Panc1 (cell line): ENCODE measurements around the gene RPL26.

Source experiments
- POLR2AphosphoS5 ChIP-seq: IDR thresholded peaks from 2 replicates; pipeline ENCODE4 v1.6.1; 2012; ENCODE audit warnings: mild to moderate bottlenecking, low read depth, low read length, moderate library complexity
- SIN3A ChIP-seq: IDR thresholded peaks from 2 replicates; pipeline ENCODE4 v1.6.1; 2012; ENCODE audit warnings: low read depth, mild to moderate bottlenecking, low read length, moderate library complexity, borderline replicate concordance; ENCODE audit not compliant: insufficient read depth
- TF ChIP-seq, protein P1 (sequence below): fragments of 450-650 bp; IDR thresholded peaks from 2 replicates; pipeline ENCODE4 v1.5.1; 2017; ENCODE audit warnings: mild to moderate bottlenecking
- TF ChIP-seq, protein P2 (sequence below), 2 experiments: IDR thresholded peaks; 2 replicates each; pipeline ENCODE4 v1.6.1; 2011 to 2012; ENCODE audit warnings: low read depth in 2 of 2, control low read depth in 1 of 2, low read length in 1 of 2, mild to moderate bottlenecking in 1 of 2, moderate library complexity in 1 of 2; ENCODE audit not compliant: insufficient read depth in 1 of 2

GRCh38 chr17:8360260-8360659 lies 22.7 kb downstream of the RPL26 start:
- TF ChIP-seq, protein P1, sequence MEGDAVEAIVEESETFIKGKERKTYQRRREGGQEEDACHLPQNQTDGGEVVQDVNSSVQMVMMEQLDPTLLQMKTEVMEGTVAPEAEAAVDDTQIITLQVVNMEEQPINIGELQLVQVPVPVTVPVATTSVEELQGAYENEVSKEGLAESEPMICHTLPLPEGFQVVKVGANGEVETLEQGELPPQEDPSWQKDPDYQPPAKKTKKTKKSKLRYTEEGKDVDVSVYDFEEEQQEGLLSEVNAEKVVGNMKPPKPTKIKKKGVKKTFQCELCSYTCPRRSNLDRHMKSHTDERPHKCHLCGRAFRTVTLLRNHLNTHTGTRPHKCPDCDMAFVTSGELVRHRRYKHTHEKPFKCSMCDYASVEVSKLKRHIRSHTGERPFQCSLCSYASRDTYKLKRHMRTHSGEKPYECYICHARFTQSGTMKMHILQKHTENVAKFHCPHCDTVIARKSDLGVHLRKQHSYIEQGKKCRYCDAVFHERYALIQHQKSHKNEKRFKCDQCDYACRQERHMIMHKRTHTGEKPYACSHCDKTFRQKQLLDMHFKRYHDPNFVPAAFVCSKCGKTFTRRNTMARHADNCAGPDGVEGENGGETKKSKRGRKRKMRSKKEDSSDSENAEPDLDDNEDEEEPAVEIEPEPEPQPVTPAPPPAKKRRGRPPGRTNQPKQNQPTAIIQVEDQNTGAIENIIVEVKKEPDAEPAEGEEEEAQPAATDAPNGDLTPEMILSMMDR = no peak
- TF ChIP-seq, protein P2, sequence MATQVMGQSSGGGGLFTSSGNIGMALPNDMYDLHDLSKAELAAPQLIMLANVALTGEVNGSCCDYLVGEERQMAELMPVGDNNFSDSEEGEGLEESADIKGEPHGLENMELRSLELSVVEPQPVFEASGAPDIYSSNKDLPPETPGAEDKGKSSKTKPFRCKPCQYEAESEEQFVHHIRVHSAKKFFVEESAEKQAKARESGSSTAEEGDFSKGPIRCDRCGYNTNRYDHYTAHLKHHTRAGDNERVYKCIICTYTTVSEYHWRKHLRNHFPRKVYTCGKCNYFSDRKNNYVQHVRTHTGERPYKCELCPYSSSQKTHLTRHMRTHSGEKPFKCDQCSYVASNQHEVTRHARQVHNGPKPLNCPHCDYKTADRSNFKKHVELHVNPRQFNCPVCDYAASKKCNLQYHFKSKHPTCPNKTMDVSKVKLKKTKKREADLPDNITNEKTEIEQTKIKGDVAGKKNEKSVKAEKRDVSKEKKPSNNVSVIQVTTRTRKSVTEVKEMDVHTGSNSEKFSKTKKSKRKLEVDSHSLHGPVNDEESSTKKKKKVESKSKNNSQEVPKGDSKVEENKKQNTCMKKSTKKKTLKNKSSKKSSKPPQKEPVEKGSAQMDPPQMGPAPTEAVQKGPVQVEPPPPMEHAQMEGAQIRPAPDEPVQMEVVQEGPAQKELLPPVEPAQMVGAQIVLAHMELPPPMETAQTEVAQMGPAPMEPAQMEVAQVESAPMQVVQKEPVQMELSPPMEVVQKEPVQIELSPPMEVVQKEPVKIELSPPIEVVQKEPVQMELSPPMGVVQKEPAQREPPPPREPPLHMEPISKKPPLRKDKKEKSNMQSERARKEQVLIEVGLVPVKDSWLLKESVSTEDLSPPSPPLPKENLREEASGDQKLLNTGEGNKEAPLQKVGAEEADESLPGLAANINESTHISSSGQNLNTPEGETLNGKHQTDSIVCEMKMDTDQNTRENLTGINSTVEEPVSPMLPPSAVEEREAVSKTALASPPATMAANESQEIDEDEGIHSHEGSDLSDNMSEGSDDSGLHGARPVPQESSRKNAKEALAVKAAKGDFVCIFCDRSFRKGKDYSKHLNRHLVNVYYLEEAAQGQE (IDR thresholded peaks at IDR 0.05; ENCODE audit: insufficient read depth in 1 of 2, low read depth in 2 of 2, low read length in 1 of 2) = no peak
- TF ChIP-seq POLR2AphosphoS5 (no peak), SIN3A (no peak)
